GM18873 (cell line): ENCODE results near the gene SHC2.

Experiments used
- ATAC-seq: cut with Tn5 transposase; IDR thresholded peaks from one replicate; pipeline ENCODE4 v1.9.1; 2021; ENCODE audit warnings: mild to moderate bottlenecking, moderate library complexity, moderate number of reproducible peaks; ENCODE audit not compliant: unreplicated experiment, low FRiP score

The SHC2 gene

DNA sequence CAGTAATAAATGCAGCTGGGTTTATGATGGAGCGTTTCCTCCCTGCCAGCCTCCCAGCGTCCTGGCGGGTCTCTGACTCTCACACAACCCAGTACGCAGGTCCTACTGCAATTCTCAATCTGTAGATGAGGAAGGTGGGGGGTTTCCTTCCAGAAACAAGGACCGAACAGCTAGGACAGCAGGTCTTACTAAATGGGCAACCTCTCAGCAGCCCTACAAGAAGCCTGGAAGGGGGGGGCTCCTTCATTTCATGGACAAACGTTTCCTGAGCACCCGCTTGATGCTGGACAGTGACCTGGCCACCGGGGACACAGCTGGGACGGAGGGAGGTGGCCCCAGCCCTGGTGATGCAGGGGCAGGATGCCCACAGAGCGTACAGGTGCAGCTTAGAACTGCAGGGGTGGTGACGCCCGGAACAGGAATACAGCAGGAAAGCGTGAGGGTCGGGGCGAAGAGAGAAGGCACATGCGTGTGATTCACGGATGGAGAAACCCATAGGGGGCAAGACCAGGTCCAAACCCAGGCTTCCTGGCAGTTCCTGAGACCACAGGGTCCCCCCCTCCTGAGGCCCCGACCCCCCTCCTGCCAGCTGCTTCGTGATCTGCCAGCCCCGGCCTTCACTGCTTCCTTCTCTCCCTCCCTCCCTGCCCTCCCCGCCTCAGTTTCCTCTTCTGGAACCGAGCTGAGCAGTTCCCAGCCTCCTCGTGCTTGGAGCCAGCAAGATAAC lies 51.2 kb downstream of the SHC2 start:
- ATAC-seq: no peak

DNA sequence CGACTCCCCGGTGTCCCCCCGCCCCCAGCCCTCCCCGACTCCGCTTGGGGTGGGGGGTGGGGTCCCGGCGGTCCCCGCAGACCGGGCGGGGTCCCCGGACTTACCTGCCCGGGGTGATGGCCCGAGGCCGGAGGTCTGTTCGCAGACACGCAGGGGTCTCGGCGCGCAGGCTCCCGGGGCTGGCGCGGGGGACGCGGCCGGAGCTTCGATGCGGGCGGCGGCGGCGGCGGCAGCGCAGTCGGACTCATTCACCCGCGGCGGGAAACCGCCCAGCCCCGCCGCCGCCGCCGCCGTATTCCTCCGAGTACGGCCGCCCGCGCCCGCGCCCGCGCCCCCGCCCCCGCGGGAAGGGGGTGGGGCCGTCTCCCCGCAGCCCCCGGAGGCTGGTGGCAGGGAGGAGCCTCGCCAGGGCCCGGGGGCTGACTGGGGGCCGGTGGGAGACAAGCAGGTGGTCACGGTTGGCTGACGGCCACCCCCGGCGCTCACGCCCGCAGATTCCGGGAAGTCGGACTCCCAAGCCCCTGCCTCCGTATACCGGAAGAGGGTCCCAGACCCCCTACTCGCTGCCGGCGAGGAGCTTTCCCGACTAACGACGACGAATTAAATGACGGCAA lies 51.8 kb downstream of the SHC2 start, which contains the start of gene C2CD4C:
TSS of gene C2CD4C (minus strand) at position 246 of the 614 bp plus-strand sequence. CDS start 786 bp downstream, outside the sequence.
- no peak for ATAC-seq

DNA sequence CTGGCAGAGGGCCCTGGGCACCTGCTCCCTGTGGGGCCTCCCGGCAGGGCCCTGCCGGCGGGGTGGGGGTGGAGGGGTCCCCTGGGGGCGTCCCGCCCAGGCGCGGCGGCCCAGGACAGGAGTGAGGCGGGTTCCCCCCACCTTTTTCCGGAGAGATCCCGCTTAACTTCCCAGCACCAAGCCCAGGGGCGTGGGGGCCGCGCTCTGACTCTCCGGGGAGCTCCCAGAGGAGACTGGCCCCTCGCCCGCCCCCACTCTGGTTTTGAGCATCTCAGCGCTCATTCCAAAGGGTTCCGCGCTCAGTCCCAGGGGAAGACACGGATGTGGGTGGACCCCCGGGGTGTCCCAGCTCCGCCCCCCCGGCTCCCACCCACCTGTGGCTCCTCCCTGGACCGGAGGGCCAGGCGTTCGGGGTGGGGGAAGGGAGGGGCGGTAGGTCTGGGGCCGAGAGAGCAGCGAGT lies 52.4 kb downstream of the SHC2 start:
- no peak for ATAC-seq

DNA sequence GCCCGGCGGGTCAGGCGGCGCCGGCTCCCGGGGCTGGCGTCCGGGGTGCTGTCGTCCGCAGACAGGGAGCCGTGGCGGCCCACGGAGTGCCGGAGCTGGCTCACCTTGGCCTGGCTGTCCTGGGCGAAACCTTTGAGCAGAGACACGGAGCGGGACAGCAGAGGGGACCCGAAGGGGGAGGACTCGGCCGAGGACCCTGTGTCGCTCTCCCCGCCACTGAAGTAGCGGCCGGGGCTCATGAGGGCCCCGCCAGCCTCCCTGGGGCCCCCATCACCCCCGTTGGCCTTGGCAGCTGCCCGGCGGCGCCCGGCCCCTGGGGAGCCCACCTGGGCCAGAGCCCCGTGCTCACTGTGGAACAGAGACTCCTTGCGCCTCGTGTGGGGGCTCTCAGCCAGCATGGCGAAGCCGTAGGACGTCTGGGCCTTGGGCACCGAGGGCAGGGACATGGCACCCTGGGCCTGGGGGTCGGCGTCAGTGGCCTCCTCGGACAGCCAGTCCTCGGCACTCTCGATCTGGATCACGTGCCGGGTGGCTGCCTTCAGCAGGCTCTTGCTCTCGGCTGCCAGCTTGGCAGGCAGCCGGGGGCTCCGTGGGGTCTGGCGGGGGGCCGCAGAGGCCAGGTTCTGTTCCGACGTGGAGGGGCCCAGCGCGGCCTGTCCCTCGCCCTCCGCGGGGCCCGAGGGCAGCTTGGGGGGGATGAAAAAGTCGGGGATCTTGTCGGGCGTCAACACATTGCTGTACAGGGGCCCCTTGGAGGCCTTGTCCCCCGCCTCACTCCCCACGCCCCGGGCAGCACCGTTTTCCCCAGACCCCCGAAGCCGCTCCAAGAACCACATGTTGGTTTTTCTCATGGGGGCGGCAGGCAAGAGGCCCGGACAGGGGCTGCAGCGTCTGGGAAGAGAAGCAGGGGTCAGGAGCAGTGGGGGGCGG lies 53.1 kb downstream of the SHC2 start:
- ATAC-seq: no peak

DNA sequence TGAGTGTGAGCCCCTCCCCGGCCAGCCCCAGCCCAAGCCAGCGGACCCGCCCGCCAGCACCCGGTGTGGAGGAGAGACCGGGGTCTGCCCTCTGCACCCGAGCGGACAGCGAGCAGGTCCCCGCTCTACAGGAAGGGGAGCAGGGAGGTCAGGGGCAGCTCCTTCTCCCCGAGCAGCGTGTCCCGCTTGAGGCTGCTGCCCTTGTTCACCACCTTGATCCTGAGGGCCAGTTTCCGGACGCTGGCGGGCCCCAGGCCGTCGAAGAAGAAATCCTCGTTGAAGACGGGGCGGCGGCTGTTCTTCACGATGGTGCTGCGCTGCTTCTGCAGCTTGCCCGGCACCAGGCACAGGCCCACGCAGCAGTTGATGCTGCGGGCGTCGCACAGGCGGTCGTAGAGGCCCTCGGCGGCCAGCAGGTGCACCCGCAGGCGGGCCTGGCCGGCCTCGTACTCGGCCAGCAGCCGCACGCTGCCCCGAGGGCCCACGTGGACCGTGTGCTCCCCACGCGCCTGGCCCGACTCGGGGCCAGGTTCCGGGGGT lies 53.8 kb downstream of the SHC2 start:
- no peak for ATAC-seq

DNA sequence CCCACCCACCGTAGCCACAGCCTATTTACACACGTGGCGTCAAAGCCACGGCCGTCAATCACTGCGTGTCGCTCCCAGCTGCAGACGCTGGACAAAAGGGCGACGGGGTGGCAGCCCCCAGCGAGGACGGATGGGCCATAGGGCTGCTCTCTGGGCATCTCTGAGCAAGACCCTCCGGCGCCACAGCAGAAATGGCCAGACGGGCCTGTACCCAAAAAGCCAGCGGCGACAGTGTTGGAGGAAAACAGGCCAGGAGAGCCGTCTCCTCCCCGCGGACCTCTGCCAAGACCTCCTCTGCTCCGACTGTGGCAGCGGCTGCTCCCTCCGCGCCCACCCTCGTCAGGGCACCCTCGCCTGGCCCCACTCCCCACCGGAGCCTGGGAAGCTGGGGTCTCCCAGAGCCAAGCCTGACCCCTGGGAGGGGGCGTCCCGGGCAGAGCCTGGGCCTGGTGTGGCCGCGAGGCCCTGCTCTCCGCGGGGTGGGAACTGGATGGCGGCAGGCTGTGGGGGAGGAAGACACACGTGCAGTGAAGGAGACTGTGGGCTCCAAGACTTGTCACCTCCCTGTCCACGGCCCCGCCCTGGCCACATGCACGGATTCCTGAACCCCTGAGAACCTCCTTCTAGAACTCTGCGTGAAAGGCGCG lies 54.6 kb downstream of the SHC2 start:
- no peak for ATAC-seq

DNA sequence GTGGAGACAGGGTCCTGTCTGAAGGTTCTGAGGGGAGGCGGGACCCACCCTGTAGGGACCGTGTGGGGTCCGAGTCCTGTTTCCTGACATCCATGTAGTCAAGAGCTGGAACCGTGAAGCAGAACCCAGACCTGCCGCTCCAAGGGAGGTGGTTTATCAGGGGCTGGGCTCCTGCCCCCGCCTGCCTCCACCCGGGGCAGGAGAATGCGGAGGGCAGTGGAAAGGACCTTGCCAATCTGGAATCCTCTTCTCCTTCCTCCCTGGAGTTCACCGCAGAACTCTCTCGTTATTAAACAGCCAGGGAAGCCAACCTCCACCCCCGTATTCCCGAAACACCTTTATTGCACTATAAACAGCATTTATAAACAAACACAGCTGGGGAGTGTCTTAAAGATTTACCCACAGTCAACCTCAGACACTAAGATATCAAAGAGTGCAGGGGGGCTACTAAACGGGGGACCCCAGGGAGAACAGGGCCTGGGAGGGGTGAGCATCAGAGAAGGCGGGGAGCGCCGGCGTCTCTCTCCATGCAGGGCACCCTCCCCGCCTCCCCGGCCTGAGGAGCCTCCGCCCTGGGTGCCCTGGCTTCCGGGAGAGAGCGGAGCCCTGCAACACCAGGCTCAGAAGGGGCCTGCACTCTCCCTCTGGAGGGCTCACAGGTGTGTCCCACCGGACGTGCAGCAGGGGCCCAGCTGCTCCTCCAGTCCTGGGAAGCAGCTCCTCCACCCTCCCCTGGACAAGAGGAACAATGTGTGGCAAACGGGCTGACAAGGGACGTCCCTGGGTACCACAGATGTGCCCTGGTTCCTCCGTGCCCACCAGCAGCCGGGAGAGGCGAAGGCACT lies 55.5 kb downstream of the SHC2 start:
- no peak for ATAC-seq

DNA sequence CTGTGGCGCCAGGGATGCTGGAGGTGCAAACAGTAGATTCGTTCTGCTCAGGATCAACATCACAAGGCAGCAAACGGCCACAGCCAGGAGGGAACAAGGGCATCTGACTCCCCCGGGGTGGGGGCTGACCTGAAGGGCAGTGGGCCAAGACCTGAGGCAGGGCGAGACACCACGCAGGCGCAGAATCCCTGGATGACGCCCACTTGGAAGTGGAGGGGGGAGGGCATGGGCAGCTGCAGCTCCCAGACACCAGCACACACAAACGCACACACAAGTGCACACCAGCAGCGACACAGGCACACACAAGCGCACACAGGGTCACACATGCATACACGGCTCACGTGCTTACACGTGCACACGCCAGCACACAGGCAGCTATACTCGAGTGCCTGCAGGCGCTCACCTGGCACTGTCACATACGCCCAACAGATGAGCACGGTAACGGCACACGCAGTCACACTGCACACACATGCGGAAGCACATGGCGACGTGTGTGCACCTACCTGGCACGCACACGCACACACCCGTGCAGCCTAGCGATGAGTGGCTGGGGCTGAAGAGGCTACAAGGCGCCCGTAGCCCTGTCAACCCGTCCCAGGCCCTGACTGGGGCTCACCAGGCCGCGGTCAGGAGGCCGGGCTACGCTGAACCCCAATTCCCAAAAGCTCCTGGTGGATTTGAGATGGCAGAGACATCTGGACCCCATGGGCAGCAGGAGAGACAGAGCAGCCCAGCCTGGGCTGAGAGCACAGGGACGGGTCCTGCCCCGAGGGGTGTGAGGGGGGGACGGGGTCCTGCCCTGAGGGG lies 57.4 kb downstream of the SHC2 start:
- ATAC-seq: no peak

DNA sequence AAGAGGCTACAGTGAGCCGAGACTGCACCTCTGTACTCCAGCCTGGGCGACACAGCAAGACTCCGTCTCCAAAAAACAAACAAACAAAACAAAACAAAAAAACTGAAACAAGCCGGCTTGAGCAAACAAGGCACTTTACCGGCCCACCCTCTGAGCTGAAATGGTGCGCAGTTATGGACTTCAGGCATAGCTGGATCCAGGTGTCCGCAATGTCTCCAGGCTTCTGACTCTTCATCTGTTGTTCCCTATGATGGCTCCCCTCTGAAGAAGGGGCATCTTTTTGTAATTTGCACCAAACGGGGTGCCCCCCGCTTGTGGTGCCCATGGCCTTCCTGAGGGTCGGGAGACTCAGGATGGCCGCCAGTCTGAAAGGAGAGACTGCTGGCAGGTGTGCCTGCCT lies 58.0 kb downstream of the SHC2 start:
- ATAC-seq: no peak

DNA sequence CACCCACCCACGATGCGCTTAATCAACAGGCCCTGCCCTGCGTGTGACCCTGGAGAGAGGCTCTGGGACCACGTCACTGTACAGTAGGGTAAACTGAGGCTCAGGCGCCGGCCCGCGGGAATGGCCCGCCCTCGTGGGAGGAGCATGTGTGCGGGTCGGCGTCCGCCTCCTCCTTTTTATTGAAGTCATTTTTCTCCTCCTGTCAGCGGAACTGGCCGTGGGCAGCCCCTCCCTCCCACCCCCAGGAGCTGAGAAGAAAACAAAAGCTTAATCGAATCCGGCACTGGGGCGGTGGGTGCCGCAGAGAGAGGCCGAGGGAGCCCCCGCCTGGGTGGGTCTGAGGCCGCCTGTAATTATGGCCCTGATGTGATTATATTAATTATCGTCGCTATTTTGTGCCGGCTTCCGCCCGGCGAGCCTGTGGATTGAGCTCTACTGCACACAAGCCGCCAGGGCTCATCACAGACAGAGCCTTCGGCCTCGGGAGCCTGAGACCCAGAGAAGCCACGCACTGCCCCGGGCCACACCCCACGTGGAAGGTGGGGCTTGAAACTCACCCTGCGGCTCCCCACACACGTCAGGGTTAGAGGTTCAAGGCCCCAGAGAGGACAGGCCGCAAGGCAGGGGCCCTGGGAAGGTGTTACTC lies 58.8 kb downstream of the SHC2 start:
- ATAC-seq: no peak

DNA sequence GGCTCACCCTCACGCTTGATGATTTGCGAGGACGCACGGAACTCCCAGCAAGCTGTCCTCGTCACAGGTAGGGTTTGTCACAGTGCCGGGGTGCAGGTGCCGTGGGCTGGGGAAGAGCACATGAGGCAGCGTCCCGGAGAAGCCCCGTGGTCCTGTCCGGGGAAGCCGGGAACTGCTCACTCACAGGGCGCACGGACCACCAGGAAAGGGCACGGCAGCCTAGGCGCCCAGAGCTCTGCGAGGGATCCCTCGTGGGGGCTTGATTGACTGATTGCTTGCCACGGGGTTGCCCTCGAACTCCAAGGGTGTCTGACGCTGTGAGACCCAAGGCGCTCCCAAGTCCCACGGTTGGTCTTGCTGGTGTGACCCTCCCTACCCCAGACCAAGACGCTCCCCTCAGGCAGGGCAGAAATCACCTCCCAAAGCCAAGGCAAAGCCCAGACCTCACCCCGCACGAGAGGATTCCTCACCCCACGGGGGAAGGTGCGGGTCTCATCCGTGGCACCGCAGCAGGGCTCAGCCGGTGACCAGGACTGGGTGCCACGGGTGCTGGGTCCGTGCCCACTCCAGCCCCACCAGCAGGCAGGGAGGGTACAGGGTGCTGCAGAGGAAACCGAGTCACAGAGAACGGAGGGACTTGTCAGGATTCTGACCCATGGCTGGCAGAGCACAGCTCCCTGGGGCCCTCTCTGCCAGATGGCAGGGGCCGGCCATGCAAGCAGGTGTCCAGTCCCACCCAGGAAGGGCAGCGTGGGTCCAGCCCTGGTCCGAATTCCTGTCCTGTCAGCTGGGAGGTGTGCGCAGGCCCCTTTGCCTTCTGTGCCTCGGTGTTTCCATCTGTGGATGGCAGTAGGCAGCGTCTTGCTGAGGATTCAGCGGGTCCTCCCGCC lies 59.6 kb downstream of the SHC2 start:
- ATAC-seq: no peak

DNA sequence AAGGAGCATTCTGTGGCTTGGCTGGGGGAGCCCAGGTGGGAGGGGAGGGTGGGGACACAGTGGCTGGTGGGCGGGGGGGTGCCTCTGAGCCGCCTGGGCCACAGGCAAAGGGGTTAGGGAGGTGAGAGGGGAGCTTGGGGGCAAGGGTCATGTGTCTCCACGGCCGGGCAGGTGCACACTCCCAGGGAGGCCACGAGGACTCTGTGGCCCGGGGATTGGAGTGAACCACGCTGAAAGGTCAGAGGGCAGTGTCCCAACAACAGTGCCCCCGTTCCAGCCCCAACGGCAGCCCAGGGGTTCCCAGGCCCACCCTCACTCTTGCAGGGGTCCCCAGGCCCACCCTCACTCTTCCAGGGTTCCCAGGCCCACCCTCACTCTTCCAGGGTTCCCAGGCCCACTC lies 61.5 kb downstream of the SHC2 start:
- ATAC-seq: no peak

DNA sequence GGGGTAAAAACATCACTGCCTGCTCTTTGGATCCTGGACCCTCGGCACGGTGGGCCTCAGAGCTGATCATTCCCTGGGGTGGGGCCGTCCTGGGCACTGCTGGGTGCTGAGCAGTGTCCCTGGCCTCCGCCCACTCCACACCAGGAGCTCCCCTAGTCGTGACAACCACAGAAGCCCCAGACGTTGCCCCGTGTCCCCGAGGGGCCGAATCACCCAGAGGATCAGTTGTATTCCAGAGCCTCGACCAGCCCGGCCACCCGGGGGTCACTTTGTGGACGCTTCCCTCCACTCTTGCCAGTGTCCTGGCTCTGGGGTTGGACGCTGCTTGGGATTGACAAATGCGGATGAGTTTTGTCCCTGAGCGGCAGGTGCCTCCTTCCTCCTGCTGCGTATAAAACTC lies 62.1 kb downstream of the SHC2 start:
- no peak for ATAC-seq

DNA sequence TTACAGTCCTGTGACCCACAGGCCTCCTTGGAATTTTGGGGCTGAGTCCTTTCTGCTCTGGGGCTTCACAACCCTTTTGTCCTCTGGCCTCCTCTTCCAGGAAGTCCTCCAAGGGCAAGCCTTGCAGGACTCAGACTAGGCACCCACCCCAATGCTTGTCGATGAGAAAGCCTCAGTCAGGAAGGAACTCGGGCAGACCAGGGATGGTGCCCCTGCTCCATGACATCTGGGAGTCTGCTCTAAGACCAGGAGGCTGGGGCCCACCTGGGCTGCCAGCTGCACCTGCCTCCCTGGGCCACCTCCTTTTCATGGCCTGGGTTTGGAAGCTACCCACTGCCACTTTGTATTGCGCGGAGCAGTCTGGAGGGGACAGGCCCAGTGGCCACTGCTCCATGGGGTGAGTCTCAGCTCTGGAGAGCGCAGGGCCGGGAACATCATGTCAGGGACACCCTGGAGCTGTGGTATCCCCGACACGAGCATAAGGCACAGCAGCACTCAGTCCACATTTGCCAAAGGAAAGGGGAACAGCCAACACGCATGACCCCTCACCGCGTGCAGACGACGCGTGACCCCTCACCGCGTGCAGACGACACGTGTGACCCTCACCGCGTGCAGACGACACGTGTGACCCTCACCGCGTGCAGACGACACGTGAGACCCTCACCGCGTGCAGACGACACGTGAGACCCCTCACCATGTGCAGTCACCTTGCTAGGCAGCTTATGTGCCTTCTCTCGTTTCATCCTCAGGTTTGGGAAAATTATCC lies 62.7 kb downstream of the SHC2 start:
- ATAC-seq: no peak

DNA sequence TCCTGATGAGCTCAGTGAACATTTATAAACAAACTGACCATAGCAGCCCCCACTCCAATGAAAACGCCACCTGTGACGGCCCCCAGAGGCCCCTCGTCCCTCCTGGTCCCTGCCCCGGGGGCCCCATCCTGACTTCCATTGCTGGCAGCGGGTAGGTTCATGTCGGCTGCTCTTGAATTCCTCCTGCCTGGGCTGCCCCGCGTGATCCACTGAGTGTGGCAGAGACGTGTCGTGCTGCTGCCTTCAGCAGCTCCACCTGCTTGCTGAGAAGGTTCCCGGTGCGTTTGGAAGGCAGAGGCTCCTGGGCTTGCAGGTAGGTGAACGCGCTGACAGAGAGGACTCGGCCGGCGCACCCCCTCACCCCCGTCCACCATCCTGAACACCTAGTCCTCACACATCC lies 63.5 kb downstream of the SHC2 start:
- no peak for ATAC-seq

DNA sequence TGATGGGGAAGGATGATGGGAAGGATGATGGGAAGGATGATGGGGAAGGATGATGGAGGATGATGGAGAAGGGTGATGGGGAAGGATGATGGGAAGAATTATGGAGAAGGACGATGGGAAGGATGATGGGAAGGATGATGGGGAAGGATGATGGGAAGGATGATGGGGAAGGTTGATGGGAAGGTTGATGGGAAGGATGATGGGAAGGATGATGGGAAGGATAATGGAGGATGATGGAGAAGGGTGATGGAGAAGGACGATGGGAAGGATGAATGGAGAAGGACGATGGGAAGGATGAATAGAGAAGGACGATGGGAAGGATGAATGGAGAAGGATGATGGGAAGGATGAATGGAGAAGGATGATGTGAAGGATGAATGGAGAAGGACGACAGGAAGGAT lies 65.4 kb downstream of the SHC2 start:
- no peak for ATAC-seq
